Smooth muscle cell (in vitro differentiated cells): ENCODE results near the gene HEPN1. TPM values are rescaled to one million over a fixed set of nuclear protein-coding genes. Genes with fewer than 3 reads are reported as not detected.

ENCODE experiments used
- DNase-seq: peaks from one replicate; lab custom pipeline; 2025; ENCODE audit not compliant: unreplicated experiment; lab: John Stamatoyannopoulos, UW
- H2AFZ ChIP-seq: fragments of 200-600 bp; sonication (generic); 2 replicates; pipeline ENCODE4 v1.6.0; 2016; ENCODE audit warnings: antibody characterized with exemption, low read depth, mild to moderate bottlenecking
- H3F3A ChIP-seq: fragments of 200-600 bp; sonication (generic); 2 replicates; pipeline ENCODE4 v1.6.0; 2017; ENCODE audit warnings: antibody characterized with exemption, low read depth
- H3K27ac ChIP-seq: fragments of 200-600 bp; sonication (generic); 2 replicates; pipeline ENCODE4 v1.5.1; 2016; ENCODE audit warnings: low read depth, mild to moderate bottlenecking
- H3K27me3 ChIP-seq: fragments of 200-600 bp; sonication (generic); 2 replicates; pipeline ENCODE4 v1.6.1; 2016; ENCODE audit warnings: low read depth, mild to moderate bottlenecking
- H3K36me3 ChIP-seq: fragments of 200-600 bp; sonication (generic); 2 replicates; pipeline ENCODE4 v1.5.1; 2016; ENCODE audit warnings: low read depth
- H3K4me1 ChIP-seq: fragments of 200-600 bp; sonication (generic); 2 replicates; pipeline ENCODE4 v1.5.1; 2016; ENCODE audit warnings: low read depth
- H3K4me2 ChIP-seq: fragments of 200-600 bp; sonication (generic); 2 replicates; pipeline ENCODE4 v1.6.0; 2016; ENCODE audit warnings: mild to moderate bottlenecking
- H3K4me3 ChIP-seq: fragments of 200-600 bp; sonication (generic); 2 replicates; pipeline ENCODE4 v1.5.1; 2016; ENCODE audit warnings: mild to moderate bottlenecking
- H3K79me2 ChIP-seq: fragments of 200-600 bp; sonication (generic); 2 replicates; pipeline ENCODE4 v1.6.0; 2016; ENCODE audit warnings: low read depth, mild to moderate bottlenecking
- H3K9ac ChIP-seq: fragments of 200-600 bp; sonication (generic); 2 replicates; pipeline ENCODE4 v1.6.0; 2016; ENCODE audit warnings: low read depth
- H3K9me3 ChIP-seq: fragments of 200-600 bp; sonication (generic); replicated peaks from 2 replicates; pipeline ENCODE4 v1.5.1; 2016; ENCODE audit warnings: low read depth
- H4K20me1 ChIP-seq: fragments of 200-600 bp; sonication (generic); 2 replicates; pipeline ENCODE4 v1.6.0; 2016; ENCODE audit warnings: low read depth
- CTCF ChIP-seq: fragments of 200-600 bp; sonication (generic); IDR thresholded peaks from 2 replicates; pipeline ENCODE4 v1.5.1; 2017; ENCODE audit warnings: borderline replicate concordance, mild to moderate bottlenecking, antibody characterized with exemption; ENCODE audit not compliant: insufficient read depth, poor library complexity, severe bottlenecking
- WGBS: methylation state at CpG from one replicate; pipeline ENCODE4 v1.1.7; 2016; ENCODE audit warnings: low lambda C conversion rate; 5-methylcytosine and 5-hydroxymethylcytosine counted together
- polyA plus RNA-seq: library from polyadenylated mRNA; unstranded; fragments of >200 nt; fragmentation: Nextera tagmentation; extraction: Ambion mirVana; gene quantifications from 2 replicates; pipeline ENCODE4 v1.2.1, GENCODE V29; 2016
- total RNA-seq: library from RNA; depleted of rRNA; stranded (reverse); fragments of >200 nt; gene quantifications from 2 replicates; pipeline ENCODE4 v1.2.3, GENCODE V29; 2014

The HEPN1 gene
- total RNA-seq = not detected in 2 replicates
- not detected in 2 replicates for polyA plus RNA-seq

DNA sequence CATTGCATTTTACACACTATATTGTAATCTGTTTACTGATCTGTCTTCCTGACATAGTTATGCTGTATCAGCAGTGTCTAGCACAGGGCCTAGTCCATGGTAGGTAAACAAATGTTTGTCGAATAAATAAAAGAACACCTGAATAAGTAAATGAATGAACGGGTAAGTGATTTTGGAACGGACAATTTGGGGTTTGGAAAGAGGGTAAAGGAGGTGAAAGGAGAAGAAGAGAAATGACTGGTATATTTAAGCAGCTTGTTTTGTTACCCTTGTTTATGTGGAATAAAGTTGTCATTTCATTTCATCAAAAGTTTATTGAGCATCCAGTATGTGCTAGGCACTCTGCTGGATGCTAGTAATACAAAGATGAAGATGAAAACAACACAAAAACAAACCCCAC, at the start of gene HEPN1:
Gene HEPN1 (plus strand): TSS at position 301 of the 400 bp plus-strand sequence.
- Histone ChIP-seq H3F3A (no peaks in the 10 kb centered on the region), H4K20me1 (no peaks in the 10 kb centered on the region), H3K27ac (no peak within 1 kb of the TSS), H3K9ac (no peak within 1 kb of the TSS), H3K4me2 (no peak within 1 kb of the TSS), H3K4me3 (no peak within 1 kb of the TSS), H3K9me3 (no peaks in the 10 kb centered on the region), H3K27me3 (no peaks in the 10 kb centered on the region), H2AFZ (no peak within 1 kb of the TSS), H3K79me2 (no peaks in the 10 kb centered on the region), H3K36me3 (no peaks in the 10 kb centered on the region), H3K4me1 (peaks cover 4% of the 10 kb centered on the region)
- WGBS = 96% methylated on average over 3 of the region's 3 CpGs
- no peak for DNase-seq
- TF ChIP-seq CTCF = no peak

- no peak overlapping the region for H3K4me2 ChIP-seq
- 26% methylated on average over 16 of the region's 16 CpGs for WGBS
These were observed 49.7 kb upstream of the HEPN1 start for GRCh38 chr11:124869331-124869730.

DNA sequence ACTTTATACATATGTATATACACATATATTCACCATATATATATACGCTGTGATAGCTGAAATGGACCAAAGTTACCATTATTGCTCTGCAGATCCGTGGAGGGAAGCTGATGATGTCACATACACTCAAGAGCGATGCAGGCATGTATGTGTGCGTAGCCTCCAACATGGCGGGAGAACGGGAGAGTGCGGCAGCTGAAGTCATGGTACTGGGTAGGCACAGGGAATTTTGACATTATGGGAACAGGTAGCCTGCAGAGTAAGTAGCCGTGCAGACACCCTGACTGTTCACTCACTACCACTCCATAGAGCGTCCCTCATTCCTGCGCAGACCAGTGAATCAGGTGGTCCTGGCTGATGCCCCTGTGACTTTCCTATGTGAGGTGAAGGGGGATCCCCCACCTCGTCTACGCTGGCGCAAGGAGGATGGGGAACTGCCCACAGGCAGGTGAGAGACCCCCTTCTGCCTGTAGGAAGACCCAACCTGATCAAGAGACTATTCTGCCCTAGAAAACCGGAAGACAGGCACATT, 49.1 kb upstream of the HEPN1 start:
- no peaks in the 10 kb centered on the region for H3K9me3 ChIP-seq
- peaks cover 100% of the 10 kb centered on the region for H3K27me3 ChIP-seq
- no peaks in the 10 kb centered on the region for H3K36me3 ChIP-seq
- no peaks in the 10 kb centered on the region for H3F3A ChIP-seq
- no peaks in the 10 kb centered on the region for H3K79me2 ChIP-seq
- no peak for DNase-seq
- no peak for TF ChIP-seq CTCF
- H3K27ac ChIP-seq = no peak overlapping the region
- H3K4me2 ChIP-seq = no peak overlapping the region
- H3K4me3 ChIP-seq = no peak overlapping the region
- no peak overlapping the region for H3K9ac ChIP-seq
- H4K20me1 ChIP-seq = no peaks in the 10 kb centered on the region
- 89% methylated on average over 14 of the region's 14 CpGs for WGBS
- peaks cover 12% of the 10 kb centered on the region for H3K4me1 ChIP-seq
- no peak overlapping the region for H2AFZ ChIP-seq

More at GRCh38 chr11:124869331-124869730, 49.7 kb upstream of the HEPN1 start:
- no peak overlapping the region for H3K9ac ChIP-seq
- H3K4me3 ChIP-seq = no peak overlapping the region
- H4K20me1 ChIP-seq = no peaks in the 10 kb centered on the region
- H3K9me3 ChIP-seq = no peaks in the 10 kb centered on the region
- H3K79me2 ChIP-seq = no peaks in the 10 kb centered on the region
- H3K27me3 ChIP-seq = peaks cover 100% of the 10 kb centered on the region
- no peak for TF ChIP-seq CTCF
- H3K4me1 ChIP-seq = peaks cover 14% of the 10 kb centered on the region
- no peak overlapping the region for H2AFZ ChIP-seq
- H3F3A ChIP-seq = no peaks in the 10 kb centered on the region
- no peaks in the 10 kb centered on the region for H3K36me3 ChIP-seq
- no peak for DNase-seq
- H3K27ac ChIP-seq = no peak overlapping the region

GRCh38 chr11:124870430-124870829, 48.6 kb upstream of the HEPN1 start:
- TF ChIP-seq CTCF = no peak

More at GRCh38 chr11:124870430-124870829, 48.6 kb upstream of the HEPN1 start:
- Histone ChIP-seq H3K27ac (no peak overlapping the region), H3K27me3 (peaks cover 100% of the 10 kb centered on the region), H3K79me2 (no peaks in the 10 kb centered on the region), H3K9ac (no peak overlapping the region), H3K4me3 (no peak overlapping the region), H3K4me1 (peaks cover 7% of the 10 kb centered on the region), H2AFZ (no peak overlapping the region), H3K4me2 (no peak overlapping the region), H3F3A (no peaks in the 10 kb centered on the region), H3K36me3 (no peaks in the 10 kb centered on the region), H3K9me3 (no peaks in the 10 kb centered on the region), H4K20me1 (no peaks in the 10 kb centered on the region)
- 84% methylated on average over 7 of the region's 7 CpGs for WGBS
- no peak for DNase-seq
